HG02938 (cell line): ENCODE measurements around the gene PDPR.
"Not testable (repeated sequence)": the region's sequence is repeated elsewhere in the genome, so short reads cannot be mapped to it uniquely, and the experiment has no call there.

Experiments
- ATAC-seq: cut with Tn5 transposase; IDR thresholded peaks from one replicate; pipeline ENCODE4 v1.9.1; 2021; ENCODE audit warnings: mild to moderate bottlenecking, moderate library complexity; ENCODE audit not compliant: unreplicated experiment

The PDPR gene

DNA sequence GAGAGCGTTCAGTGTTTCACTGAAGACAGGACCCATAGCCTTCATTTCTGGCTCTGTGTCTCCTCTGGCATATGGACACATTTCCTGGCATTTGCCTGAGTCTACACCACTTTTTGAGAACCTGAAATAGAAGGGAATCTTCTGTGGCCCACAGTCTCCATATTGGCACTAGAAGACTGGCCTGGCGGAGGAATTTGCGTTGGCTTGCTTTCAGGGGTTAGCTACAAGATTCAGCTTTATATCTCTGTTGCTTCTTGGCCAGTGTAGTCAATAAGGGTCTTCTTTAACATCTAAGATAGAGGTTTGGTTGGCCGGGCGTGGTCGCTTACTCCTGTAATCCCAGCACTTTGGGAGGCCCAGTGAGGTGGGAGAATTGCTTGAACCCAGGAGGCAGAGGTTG is 46.7 kb downstream of the PDPR start:
- ATAC-seq: no peak

DNA sequence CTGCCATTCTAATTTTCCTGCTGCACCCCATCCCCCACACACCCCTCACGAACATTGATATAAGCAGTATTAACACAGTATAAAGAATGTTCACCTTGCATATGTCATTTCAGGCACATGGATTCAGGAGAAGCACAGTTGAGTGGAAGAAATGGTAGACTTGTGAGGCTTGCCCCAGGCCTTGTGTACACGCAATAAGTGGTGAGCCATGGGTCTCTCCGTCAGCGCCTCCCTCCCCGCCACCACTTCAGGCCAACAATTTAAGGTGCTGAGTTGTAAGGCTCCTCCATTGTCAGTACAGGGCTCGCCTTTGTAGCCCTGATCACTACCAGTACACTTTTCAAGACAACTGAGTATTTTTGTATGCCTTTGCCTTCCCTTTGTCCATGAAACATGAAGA is 47.2 kb downstream of the PDPR start:
- no peak for ATAC-seq

DNA sequence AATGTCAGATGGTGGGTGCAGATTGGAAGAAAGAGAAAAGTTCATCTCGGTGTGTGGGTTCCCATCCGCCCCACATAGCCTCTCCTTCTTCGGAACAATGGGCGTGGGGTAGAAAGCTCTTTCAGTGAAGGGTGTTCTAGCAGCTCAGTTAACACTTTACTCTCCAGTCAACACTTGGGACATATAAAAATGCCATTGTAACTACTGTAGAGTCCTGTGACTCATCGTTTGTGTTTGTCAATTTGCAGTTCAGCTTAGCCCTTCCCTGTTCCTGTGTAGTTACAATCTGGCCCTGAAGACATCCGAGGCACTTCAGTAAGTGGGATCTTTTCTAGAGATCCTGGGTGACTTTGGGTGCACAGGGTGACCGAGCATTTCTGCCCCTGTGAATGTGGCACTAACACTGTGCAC is 47.9 kb downstream of the PDPR start:
- no peak for ATAC-seq

DNA sequence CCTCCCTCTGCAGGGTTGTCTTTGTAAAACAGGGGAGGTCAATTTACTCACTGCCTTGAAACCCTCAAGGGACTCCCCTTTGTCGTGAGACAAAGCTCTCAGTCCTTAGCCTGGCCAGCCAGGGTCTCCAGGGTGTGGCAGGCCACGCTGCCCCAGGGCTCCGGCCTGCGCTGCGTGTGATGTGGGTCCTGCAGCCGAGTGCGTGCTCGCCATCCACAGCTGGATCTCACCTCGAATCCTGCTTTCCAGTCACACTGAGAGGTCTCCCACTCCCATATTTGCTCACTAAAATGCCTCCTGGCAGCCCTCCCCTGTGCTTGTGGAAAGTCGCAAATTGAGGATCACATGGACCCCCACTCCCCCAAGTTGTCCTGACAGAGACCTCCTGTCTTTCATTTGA is 49.5 kb downstream of the PDPR start:
- no peak for ATAC-seq

DNA sequence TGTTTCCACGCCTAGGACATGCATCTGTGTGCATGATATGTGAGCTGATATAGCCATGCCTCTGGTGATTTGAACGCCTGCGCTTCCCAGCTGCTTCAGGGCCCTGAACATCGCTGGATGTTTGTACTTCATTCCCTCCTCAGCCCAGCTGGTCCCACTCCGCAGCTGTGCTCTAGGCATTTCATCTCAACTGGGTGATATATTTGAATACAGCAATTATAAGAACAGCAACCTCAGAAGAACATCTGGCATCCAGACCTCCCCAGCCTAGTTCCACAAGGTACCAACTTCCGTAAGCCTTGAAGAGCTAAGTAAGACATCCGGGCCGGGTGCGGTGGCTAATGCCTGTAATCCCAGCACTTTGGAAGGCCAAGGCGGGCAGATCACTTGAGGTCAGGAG is 52.6 kb downstream of the PDPR start:
- ATAC-seq: not testable (repeated sequence)

DNA sequence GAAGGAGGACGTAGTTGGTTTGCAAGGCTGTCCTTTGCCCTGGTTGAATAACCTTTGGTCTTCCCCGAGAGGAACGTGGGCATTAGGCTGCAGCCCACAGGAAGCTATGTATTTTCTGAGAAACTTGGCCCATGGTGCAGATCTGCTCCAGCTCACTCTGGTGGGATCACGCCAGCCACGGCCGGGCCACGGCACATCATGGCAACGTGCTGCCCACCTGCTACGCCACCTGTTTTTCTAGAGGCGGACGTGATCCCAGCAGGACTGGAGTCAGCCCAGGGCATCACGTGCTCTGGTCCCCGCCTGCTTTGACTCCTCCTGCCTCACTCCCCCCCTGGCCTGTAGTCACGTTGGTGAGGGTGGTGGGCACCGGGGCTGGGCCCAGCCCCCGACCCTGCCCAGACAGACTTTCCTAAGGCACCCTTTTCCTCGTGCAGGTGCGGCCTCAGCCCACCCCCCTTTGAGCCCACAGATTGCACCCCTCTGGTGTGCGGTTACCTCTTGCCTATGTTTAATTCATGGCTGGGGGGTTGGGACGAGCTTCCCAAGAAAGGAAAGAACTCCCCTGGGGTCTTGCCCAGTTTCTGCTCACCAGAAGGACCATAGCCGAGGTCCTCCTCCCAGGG is 59.2 kb downstream of the PDPR start, which contains the start of gene CLEC18C:
CLEC18C (plus strand) TSS at position 576 of the 626 bp plus-strand sequence. CDS start 492 bp downstream, outside the sequence.
- ATAC-seq: not testable (repeated sequence)

DNA sequence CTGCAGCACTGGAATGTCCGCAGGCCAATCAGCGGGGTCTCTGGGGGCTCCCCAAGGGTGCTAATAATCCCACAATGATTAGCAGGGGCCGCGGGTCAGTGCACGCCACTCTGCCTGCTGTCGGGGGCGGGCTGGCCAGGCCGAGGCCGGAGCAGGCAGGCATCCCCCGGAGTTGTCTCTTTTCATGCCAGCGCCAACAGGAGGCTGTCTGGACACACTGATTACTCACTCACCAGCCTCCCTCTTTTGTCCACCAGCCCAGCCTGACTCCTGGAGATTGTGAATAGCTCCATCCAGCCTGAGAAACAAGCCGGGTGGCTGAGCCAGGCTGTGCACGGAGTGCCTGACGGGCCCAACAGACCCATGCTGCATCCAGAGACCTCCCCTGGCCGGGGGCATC is 59.8 kb downstream of the PDPR start:
- not testable (repeated sequence) for ATAC-seq

DNA sequence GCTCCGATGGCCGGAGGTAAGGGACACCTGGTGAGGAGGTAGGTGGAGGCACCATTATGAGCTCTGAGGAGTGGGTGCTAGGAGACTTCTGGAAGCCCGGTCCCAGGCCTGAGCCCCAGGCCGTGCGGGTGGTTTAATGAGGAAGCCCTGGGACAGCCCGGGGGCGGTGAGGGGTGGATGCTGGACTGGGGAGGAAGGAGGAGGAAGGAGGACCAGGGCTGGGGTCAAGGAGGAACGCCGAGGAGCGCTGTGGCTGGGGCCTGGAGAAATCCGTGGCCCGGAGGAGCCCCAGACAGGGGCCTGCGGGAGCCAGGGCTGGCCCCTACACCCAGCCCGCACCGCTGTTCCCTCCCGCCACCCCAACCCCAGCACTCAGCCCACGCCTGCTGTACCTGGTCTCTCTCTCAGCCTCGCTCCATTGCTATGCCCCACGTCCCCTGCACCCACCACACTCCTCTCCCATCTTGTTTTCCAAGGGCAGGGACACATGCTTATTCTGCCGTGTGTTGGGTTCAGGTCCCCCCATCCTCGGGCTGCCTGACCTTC is 60.3 kb downstream of the PDPR start:
- not testable (repeated sequence) for ATAC-seq

DNA sequence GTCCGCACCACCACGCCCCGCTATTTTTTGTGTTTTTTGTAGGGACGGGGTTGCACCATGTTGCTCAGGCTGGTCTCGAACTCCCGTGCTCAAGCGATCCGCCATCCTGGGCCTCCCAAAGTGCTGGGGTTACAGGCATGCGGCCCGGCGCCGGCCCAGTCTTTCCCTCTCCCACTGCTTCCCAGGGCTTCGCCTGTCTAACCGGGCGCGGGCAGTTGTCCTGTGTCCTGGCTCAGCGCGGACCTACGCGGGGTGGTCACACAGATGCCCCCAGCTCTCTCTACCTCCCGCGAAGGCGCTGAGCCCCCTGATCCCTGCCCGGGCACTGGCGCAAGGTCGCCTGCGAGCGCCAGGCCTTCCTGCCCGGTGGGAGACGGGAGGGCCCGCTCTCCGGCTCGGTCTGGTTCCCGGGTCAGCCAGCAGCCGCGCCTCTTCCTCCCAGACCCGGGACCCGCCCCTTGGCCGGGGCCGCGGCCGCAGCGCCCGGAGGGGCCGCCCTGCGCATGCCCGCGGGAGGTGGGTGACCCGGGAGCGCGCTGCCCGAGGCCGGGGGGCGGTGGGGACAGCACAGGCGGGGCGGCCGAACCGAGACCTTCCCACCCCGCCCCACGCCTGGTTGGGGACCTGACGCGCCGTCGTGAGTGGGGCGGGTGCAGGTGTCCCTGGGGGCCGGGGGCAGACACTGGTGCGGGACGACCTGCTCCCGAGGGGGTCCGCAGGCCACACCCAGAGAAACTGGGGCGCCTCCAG is 73.9 kb downstream of the PDPR start:
- ATAC-seq: not testable (repeated sequence)

DNA sequence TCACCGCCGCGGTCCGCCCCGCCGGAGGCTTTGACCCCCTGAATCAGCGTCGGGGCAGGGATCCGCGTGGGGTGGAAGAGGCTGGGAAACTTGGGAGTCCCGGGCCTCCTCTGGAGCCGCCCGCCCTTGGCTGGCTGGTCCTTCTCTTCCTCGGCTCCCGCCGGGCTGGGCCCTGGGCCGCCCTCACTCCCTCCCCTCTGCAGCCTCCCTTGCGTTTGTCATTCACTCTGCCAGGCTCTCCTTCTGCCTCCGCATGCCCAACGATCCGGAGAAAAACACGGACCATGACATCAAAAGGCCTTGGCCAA is 74.4 kb downstream of the PDPR start:
- ATAC-seq: not testable (repeated sequence)

DNA sequence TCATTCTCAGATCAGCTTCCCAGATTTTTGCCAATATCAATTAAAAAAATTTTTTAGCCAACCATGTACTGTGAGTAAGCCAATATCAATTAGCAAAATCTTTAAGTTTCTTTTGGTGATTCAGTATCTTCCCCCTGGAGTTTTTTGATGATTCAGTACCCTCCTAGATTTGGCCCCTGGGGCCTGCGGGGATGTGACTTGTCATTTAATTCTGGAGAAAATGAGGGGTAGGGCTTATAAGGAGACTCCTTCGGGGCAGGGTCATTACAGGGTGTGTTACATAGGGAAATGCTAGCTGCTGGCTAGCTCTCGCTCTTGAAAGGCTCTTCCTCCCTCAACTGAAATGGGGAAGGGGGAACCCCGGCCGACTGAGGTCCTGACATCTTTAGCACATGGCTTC is 76.4 kb downstream of the PDPR start:
- not testable (repeated sequence) for ATAC-seq

DNA sequence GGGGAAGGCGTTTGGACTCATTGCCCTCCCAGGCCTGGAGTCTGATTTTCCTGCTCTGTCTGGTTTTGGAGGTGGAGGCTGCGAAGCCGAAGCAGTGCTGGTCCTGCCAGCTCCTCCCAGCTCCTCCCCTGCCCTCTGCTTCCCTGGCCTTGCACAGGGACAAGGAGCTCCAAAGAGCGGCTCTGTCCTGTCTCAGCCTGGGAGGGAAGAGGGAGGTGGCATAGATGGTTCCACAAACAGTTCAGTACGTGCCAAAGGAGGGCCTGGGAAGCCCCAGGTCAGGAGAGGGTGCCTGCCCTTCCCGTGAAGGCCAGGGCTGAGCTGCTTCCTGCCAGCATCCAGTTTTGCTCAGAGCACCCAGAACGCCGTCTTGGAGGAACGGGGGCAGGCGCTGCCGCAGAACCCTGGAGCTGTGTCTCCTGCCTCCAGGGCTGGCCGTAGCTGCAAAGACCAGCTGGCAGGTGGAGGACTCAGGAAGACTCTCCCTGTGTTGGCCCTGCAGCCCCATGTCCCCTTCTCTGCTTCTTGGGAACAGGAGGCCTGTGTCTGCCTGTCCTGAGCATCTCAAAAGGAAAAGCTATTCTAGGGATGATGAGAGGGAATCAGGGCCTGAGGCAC is 82.7 kb downstream of the PDPR start:
- not testable (repeated sequence) for ATAC-seq

DNA sequence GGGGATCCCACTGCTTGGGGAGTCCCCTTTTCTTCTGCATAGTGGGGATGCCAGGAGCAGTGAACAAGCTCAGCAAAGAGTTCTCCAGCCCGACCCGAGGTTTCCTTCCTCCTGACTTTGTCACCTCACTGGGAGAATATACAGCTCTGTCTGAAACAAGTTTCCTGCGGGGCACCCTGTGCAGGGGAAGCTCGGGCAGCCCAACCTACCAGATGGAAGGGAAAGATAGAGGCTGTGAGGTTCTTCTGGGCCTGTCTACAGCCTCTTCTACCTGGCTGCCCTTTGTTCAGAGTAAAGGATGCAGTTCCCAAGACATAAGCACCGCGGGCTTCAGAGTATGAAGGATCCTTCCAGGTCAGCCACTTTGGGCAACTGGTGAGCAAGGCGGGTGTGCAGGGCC is 83.5 kb downstream of the PDPR start:
- not testable (repeated sequence) for ATAC-seq

DNA sequence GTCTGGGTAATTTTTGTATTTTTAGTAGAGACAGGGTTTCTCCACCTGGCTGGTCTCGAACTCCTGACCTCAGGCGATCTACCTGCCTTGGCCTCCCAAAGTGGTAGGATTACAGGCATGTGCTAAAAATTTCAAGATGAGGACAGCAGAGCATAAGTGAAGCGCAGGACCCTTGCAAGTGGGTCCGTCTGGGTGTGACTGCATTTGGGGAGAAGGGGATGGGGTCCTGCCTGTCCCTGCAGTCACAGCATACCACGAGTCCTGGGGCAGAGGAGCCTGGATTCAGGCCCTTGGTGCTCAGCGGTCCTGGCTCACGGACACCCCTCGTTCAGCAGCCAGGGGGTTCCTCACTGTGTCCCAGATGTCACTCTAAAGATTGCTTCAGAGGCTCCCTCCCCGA is 84.1 kb downstream of the PDPR start:
- ATAC-seq: not testable (repeated sequence)

DNA sequence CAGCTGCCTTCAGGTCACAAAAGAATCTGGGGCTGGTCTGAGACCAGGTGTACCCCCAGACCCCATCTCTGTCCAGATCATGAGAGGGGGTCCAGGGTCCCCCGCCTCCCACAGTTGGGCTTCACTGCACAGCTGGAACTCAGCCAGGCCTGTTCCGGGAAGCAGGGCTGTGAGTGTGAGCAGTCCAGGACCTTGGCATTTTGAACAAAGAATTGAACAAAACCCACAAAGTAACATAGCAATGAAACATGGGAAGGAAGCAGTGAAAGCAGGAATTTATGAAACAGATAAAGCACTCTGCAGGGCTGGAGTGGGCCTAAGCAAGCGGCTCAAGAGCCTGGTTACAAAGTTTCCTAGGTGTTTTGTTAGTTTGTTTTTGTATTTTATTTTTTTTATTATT is 84.5 kb downstream of the PDPR start:
- not testable (repeated sequence) for ATAC-seq

DNA sequence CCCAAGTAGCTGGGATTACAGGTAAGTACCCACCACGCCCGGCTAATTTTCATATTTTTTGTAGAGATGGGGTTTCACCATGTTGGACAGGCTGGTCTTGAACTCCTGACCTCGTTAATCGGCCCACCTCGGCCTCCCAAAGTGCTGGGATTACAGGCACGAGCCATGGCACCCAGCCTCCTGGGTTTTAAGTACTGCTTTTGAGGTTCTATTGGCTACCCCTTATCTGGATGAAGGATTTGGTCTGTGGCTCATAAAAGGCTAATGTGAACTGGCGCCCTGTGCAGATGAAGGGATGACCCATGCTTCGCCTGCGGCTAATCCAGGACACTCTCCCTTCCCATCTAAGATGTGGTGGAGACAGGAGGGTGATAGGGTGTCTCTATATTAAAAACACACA is 85.0 kb downstream of the PDPR start:
- not testable (repeated sequence) for ATAC-seq

DNA sequence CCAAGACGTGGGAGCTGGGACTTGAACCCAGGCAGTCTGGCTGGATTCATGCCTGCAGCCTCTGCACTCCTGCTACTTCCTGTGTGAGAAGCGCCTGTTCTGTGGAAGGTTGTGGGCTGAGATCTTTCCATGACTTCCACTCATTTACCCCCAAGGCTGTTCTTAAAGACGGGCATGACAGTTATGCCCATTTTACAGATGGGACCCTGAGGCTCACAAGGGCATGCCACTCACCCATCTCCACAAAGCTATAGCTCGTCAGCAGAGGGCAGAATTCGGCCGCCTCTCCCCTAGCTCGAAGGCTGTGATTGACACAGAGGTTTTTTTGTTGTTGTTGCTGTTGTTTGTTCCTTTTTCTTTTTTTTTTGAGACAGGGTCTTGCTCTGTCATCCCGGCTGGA is 85.9 kb downstream of the PDPR start:
- not testable (repeated sequence) for ATAC-seq

DNA sequence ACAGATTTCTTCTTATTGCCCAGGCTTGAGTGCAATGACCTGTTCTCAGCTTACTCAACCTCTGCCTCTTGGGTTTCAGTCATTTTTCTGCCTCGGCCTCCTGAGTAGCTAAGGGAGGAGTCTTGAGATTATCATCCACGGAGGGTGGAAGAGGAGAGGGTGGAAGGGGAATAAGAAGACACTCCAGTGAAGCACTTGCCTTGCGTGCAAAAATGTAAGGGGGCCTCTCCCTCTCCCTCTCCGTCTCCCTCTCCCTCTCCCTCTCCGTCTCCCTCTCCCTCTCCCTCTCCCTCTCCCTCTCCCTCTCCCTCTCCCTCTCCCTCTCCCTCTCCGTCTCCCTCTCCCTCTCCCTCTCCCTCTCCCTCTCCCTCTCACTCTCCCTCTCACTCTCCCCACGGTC is 89.4 kb downstream of the PDPR start:
- not testable (repeated sequence) for ATAC-seq

DNA sequence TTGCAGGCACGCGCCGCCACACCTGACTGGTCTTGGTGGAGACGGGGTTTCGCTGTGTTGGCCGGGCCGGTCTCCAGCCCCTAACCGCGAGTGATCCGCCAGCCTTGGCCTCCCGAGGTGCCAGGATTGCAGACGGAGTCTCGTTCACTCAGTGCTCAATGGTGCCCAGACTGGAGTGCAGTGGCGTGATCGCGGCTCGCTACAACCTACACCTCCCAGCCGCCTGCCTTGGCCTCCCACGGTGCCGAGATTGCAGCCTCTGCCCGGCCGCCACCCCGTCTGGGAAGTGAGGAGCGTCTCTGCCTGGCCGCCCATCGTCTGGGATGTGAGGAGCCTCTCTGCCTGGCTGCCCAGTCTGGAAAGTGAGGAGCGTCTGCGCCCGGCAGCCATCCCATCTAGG is 89.9 kb downstream of the PDPR start:
- ATAC-seq: not testable (repeated sequence)

DNA sequence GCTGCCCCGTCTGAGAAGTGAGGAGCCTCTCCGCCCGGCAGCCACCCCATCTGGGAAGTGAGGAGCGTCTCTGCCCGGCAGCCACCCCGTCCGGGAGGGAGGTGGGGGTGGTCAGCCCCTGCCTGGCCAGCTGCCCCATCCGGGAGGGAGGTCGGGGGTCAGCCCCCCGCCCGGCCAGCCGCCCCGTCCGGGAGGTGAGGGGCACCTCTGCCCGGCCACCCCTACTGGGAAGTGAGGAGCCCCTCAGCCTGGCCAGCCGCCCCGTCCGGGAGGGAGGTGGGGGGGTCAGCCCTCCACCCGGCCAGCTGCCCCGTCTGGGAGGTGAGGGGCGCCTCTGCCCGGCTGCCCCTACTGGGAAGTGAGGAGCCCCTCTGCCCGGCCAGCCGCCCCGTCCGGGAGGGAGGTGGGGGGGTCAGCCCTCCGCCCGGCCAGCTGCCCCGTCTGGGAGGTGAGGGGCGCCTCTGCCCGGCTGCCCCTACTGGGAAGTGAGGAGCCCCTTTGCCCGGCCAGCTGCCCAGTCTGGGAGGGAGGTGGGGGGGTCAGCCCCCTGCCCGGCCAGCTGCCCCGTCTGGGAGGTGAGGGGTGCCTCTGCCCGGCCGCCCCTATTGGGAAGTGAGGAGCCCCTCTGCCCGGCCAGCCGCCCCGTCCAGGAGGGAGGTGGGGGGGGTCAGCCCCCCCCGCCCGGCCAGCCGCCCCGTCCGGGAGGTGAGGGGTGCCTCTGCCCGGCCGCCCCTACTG is 90.7 kb downstream of the PDPR start:
- not testable (repeated sequence) for ATAC-seq

DNA sequence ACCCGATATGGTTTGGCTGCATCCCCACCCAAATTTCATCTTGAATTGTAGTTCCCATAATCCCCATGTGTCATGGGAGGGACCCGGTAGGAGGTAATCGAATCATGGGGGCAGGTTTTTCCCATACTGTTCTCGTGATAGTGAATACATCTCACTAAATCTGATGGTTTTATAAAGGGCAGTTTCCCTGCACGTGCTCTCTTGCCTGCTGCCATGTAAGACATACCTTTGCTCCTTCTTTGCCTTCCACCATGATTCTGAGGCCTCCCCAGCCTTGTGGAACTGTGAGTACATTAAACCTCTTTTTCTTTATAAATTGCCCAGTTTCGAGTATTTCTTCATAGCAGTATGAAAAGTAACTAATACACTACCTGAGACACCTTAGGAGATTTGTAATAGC is 92.2 kb downstream of the PDPR start:
- not testable (repeated sequence) for ATAC-seq
